Activated CD8-positive, alpha-beta memory T cell treated with anti-CD3 and anti-CD28 coated beads, Interleukin-2, amount 50 U/mL, for 48 hours (primary cell): ENCODE measurements around the gene SPACA6.

Experiments used
- DNase-seq: peaks from one replicate; pipeline ENCODE4 v3.0.0-alpha.2; 2020

SPACA6 gene

DNA sequence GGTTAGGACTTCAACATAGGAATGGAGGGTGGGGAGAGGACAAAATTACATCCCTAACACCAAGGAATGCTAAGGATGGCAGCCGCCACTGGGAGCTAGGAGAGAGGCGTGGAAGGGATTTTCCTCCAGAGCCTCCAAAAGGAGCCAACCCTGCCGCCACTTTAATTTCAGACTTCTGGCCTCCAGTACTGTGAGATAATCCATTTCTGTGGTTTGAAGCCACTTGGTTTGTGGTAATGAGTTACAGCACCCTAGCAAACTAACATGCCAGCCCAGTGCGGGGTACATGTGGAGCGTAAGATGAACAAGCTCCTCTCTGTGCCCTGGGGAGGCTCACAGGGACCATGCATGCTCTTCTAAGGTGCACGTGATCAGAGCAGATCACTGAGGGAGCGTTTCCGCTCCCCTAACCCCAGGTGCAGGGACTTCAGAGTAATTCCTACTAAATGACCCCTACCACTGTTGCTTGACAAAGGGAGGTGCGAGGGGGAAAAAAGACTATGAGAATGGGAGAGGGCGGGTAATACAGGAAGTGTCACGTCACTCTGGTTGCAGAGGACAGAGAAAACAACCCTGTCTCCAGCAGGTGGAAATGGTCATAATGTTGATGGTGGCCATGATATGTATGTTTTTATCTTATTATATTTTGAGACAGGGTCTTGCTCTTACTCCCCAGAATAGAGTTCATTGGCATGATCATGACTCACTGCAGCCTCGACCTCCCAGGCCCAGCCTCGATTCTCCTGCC lies 46.5 kb downstream of the SPACA6 start:
- DNase-seq, result no peak

DNA sequence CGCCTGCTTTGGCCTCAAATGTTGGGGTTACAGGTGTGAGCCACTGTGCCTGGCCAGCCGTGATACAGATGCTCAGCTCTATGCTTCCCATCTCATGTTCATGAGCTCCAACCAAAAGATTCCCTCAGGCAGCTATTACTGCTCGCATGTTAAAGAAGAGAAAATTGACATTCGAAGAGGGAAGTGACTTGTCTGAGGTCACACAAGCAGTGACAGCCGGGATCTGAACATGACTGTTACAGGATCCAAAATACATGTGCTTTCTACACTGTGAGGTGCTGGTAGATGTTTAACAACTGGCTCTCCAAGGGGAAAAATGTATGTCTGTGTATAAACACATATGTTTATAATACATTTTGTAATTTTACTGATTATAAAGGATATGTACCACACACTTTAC lies 47.2 kb downstream of the SPACA6 start:
- DNase-seq, result no peak

DNA sequence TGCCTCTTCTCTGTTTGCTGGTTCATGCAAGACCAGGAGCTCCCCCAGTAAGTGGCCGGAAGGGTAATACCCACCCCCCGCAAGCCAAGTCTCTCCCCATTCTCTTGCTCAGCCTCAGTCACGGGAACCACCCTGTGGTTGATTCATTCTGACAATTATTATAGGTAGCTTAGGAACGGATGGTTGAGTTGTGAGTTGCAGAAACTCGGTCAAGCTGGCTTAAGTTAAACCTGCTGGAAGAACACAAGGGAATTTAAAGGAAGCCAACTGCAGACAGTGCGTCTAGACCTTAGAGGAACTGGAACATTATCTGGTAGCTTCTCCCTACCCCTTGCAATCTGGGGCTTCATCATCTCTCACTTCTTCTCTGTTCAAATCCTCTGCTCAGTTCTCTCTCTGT lies 49.7 kb downstream of the SPACA6 start:
- DNase-seq, result no peak

DNA sequence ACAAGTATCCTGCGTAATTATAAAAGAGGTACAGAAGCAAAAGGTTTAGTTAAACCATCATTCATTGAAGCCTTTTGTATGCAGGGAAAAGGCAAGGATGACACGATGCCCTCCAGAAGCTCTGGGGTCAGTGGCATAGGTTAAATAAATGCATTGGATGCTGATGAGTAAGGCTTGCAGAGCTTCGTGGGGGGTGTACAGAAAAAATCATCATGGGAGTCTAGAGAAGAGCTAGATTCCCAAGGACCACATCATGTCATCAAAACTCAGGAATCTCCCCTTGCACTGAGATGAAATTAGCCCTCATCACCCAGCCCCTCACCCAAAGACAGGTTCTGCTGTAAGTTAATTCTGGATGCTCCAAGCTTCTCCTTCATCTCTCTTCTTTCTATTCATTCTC lies 50.3 kb downstream of the SPACA6 start:
- no peak for DNase-seq

DNA sequence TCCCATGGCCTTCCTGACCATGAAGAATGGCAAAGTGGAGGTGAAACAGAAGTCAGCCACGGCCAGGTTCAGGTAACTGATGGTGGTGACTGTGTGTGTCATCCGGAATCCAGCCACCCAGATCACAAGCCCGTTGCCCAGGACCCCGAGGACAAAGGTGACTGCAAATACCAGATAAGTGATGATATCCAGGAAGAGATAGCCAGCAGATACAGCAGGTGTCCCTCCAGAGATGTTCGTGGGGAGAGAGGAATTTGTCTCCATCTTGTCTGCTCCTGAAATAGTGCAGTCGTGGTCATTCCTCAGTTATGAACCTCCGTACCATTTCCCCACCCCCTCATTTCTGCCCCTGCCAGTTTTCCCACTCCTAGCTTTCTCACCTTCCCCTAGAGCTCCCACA lies 53.6 kb downstream of the SPACA6 start:
- DNase-seq, result no peak

DNA sequence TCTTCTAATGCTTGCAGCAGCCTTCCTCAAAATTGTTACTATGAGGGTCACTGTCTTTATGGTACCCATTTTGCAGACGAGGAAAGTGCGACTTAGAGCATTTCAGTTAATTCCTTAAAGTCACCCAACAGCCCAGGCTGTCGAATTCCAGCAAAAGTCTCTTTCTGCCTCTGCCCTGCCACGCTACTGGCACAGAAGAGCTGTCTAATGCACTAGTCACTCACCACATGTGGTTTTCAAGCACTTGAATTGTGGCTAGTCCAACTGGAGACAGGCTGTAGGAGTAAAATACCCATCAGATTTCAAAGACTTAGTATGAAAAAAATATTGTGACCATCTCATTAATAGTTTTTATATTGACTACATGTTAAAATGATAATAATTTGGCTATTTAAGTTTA lies 56.8 kb downstream of the SPACA6 start:
- no peak for DNase-seq

DNA sequence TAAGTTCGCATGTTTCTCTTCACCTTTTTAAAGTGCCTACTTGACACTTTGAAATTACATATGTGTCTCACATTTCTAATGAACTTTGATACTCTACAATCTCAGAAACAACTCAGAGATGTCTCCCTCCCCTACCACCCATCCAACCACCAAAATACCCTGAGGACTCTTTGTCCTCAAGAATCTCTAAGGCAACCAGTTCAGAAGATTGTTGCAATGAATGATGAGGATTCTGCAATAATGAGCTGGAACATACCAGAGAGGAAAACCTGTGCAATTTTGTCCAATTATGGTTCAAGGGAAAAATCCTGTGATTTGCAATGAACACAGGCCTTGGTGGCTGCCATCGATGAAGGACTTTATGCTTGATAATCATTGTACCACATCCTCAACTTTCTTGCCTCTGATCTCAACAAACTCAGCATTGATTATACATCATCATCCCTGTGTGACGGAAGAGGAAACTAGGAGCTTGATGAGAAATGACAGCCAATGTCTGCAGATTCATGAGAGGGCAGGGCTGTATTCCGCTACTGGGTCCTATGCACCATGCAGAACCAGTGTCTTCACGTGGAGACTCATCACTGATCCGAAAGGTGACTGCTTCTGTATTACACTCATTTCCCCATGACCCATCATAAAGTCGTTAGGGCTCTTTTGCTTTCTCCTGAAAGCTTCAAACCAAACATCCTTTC lies 57.4 kb downstream of the SPACA6 start:
- DNase-seq, result no peak

GRCh38 chr19:51751655-51752054 lies 58.5 kb downstream of the SPACA6 start, which contains the start of gene FPR1:
TSS of gene FPR1 (minus strand) at chr19:51751878. CDS start at chr19:51746994, 4,884 bp downstream.
- DNase-seq, result no peak

GRCh38 chr19:51754109-51754508 lies 61.0 kb downstream of the SPACA6 start:
- no peak for DNase-seq

DNA sequence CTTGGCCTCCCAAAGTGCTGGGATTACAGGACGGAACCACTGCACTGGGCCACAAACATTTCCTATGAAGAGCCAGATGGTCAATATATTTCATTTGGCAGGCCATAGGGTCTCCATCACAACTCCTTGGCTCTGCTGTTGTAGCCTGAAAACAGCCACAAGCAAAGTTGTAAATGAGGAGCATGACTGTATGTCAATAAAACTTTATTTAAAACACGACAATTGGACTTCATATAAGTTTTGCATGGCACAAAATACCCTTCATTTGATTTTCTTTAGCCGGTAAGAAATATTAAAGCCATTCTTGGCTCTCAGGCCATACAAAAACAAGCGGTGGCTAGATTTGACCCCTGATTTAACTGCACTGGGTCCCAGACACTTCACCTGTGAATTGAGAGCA lies 61.6 kb downstream of the SPACA6 start:
- no peak for DNase-seq
